Endothelial cell of umbilical vein (primary cell): ENCODE data around the gene PITX2. TPM values are rescaled to one million over a fixed set of nuclear protein-coding genes. Genes with fewer than 3 reads are reported as not detected.

ENCODE experiments used
- BruUV-seq: library from RNA; stranded (reverse); fragments of 400-500 nt; replicated peaks from 2 replicates; lab custom pipeline; 2021; lab: Mats Ljungman, UMichigan
- CTCF ChIA-PET: fragments of 300-600, 350-600 bp; sonication (Branson Sonifier 250); formaldehyde crosslinking; loops from one replicate; lab custom pipeline; 2021; ENCODE audit warnings: antibody characterized with exemption, inconsistent platforms; lab: Charles Lee
- POLR2A ChIA-PET: fragments of 300-600, 350-600 bp; sonication (Branson Sonifier 250); formaldehyde crosslinking; loops from one replicate; lab custom pipeline; 2021; ENCODE audit warnings: antibody characterized with exemption, inconsistent platforms; lab: Charles Lee
- DNase-seq: peaks from one replicate; pipeline ENCODE4 v3.0.0-alpha.2; 2011; ENCODE audit warnings: low read depth, low spot score
- FAIRE-seq: peaks from 2 replicates; lab custom pipeline; 2011; peaks lifted over from hg19 to GRCh38; lab: Jason Lieb, UNC
- H2AFZ ChIP-seq: 2 replicates; pipeline ENCODE4 v1.6.0; 2012; ENCODE audit warnings: low read depth, low read length, control low read depth, inconsistent platforms
- H3K27ac ChIP-seq: 2 replicates; pipeline ENCODE4 v1.5.1; 2011; ENCODE audit warnings: low read depth, mild to moderate bottlenecking, control low read depth, low read length, moderate library complexity; ENCODE audit not compliant: insufficient read depth
- H3K27me3 ChIP-seq, 2 experiments: 2 replicates each; pipeline versions ENCODE4 v1.6.0 to v1.6.1; 2011; ENCODE audit warnings: low read length in 2 of 2, mixed read lengths in 1 of 2; ENCODE audit not compliant: control insufficient read depth in 2 of 2, insufficient read depth in 2 of 2
- H3K36me3 ChIP-seq, 2 experiments: 2 replicates in 1 of 2; 3 replicates in 1 of 2; pipeline ENCODE4 v1.5.1; 2011; ENCODE audit warnings: low read length in 2 of 2, mild to moderate bottlenecking in 1 of 2, moderate library complexity in 1 of 2; ENCODE audit not compliant: control insufficient read depth in 2 of 2, insufficient read depth in 2 of 2; ENCODE audit errors: extremely low read depth in 1 of 2
- H3K4me1 ChIP-seq: 3 replicates; pipeline ENCODE4 v1.5.1; 2011; ENCODE audit warnings: mild to moderate bottlenecking, low read length; ENCODE audit not compliant: control insufficient read depth, insufficient read depth; ENCODE audit errors: extremely low read depth
- H3K4me2 ChIP-seq: 2 replicates; pipeline ENCODE4 v1.6.1; 2011; ENCODE audit warnings: low read length, control low read depth, mixed read lengths; ENCODE audit not compliant: insufficient read depth
- H3K4me3 ChIP-seq, 3 experiments: fragments of 200-600 bp in 1 of 3; sonication (generic), shearing (Covaris generic) in 1 of 3; replicated peaks in 1 of 3; 2 replicates each; pipeline ENCODE4 v1.5.1; 2011 to 2016; ENCODE audit warnings: control low read depth in 3 of 3, low read length in 3 of 3, mild to moderate bottlenecking in 2 of 3, inconsistent platforms in 1 of 3, low read depth in 1 of 3, moderate library complexity in 1 of 3; ENCODE audit not compliant: insufficient read depth in 1 of 3
- H3K79me2 ChIP-seq: 2 replicates; pipeline ENCODE4 v1.6.0; 2012; ENCODE audit warnings: low read length, inconsistent platforms; ENCODE audit not compliant: control insufficient read depth, insufficient read depth
- H3K9ac ChIP-seq: replicated peaks from 2 replicates; pipeline ENCODE3; 2011; ENCODE audit warnings: low read length, control low read depth; ENCODE audit not compliant: insufficient read depth; ENCODE audit errors: extremely low read depth
- H3K9me1 ChIP-seq: replicated peaks from 3 replicates; pipeline ENCODE4 v1.6.0; 2011; ENCODE audit warnings: mild to moderate bottlenecking, low read length; ENCODE audit not compliant: control insufficient read depth, insufficient read depth; ENCODE audit errors: extremely low read depth
- H3K9me3 ChIP-seq: replicated peaks from 2 replicates; pipeline ENCODE4 v1.5.1; 2012; ENCODE audit warnings: low read length, inconsistent platforms; ENCODE audit not compliant: control insufficient read depth, insufficient read depth
- H4K20me1 ChIP-seq: replicated peaks from 2 replicates; pipeline ENCODE3; 2011; ENCODE audit warnings: mild to moderate bottlenecking, low read length; ENCODE audit not compliant: control insufficient read depth, insufficient read depth; ENCODE audit errors: extremely low read depth
- GATA2 ChIP-seq: IDR thresholded peaks from 2 replicates; pipeline ENCODE4 v1.7.0; 2011; ENCODE audit warnings: low read depth, mild to moderate bottlenecking, moderate library complexity, mixed read lengths, low read length; ENCODE audit not compliant: insufficient read length, insufficient read depth
- MYC ChIP-seq: IDR thresholded peaks from one replicate; pipeline ENCODE4 v1.6.1; 2011; ENCODE audit warnings: mild to moderate bottlenecking, low read depth, low read length
- POLR2AphosphoS5 ChIP-seq: IDR thresholded peaks from 2 replicates; pipeline ENCODE4 v1.6.1; 2012; ENCODE audit warnings: low read depth, mild to moderate bottlenecking, control low read depth, low read length, moderate library complexity; ENCODE audit not compliant: insufficient read depth
- dilution Hi-C: fragments of 300-500 bp; cut with MboI; formaldehyde crosslinking; loops from one replicate; pipeline ENCODE4 v1.15.0; 2019; ENCODE audit warnings: low sequenced_read_pairs; ENCODE audit not compliant: extremely low pct_ligation_motif_present
- intact Hi-C: fragments of 100-400 bp; cut with micrococcal nuclease; formaldehyde crosslinking; loops from one replicate; pipeline ENCODE4 v1.10.0; 2022
- polyA plus RNA-seq, 4 experiments: library from polyadenylated mRNA; depleted of rRNA in 3 of 4; stranded (reverse) in 3 of 4; unstranded in 1 of 4; fragments of >200 nt; gene quantifications; 2 replicates each; pipeline versions ENCODE4 v1.2.1 to v1.2.3, GENCODE V29; 2011 to 2012; ENCODE audit warnings: missing spikeins in 1 of 4
- total RNA-seq: library from RNA; stranded (reverse); gene quantifications from 2 replicates; pipeline ENCODE4 v1.2.3, GENCODE V29; 2021
- TF ChIP-seq, protein P1 (sequence below): IDR thresholded peaks from 2 replicates; pipeline ENCODE4 v1.6.1; 2011; ENCODE audit not compliant: insufficient read depth, insufficient read length
- TF ChIP-seq, protein P2 (sequence below), 2 donors: IDR thresholded peaks; 1 replicate in 1 of 2; 2 replicates in 1 of 2; pipeline ENCODE4 v1.5.1; 2011; ENCODE audit warnings: low read length in 2 of 2, mild to moderate bottlenecking in 2 of 2, moderate library complexity in 2 of 2, control low read depth in 1 of 2, inconsistent platforms in 1 of 2, low read depth in 1 of 2; ENCODE audit not compliant: insufficient read depth in 1 of 2; ENCODE audit errors: extremely low read depth in 1 of 2

Gene PITX2
- total and polyA plus RNA-seq, 2 donors (not counting 3 experiments of a cell fraction or from before 2014, with no cell fraction given), result 0.04 to 0.31 TPM

DNA sequence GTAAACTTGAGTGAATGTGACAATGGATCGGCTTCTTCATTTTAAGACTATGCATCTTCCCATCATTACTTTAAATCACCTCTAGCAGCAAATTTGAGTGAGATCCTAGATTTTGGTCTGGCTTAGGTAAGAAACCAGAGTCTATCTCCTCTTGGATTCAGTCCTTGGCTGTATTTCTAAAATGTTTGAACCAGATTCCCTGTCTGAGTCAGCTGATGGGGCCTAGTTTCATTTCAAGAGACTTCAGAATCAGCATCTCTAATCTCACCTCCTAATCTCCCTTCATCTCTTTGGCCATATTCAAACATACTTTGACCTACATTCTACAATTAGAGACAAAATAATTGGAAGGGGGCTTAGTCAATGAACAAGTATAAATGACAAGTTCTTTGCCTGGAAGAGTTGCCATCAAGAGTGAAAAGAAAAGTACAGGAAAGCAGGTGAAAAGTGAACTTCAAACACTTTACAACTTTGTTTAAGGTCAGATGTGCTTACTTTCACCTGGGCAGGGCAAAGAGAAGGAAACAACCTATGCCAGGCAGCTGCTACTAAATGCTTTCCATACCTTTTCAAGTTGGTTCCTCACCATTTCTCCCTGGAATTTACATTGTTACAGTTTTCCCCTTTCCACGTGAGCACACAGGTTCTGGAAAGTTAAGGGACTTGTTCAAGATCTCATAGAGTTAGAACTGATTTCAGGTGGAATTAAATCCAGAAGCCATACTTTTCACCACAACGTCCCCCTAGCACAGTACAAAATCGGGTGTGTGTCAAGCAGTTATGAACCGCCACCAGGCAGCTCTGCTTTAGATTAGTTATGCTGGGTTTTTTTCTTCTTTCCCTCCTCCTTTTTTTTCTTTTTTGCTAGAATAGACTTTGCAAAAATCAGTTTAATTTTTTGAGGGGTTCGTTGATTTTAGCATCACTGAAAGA, 30.7 kb upstream of the PITX2 start:
- Histone ChIP-seq H3K9ac (no peak overlapping the region), H3K4me1 (no peaks in the 10 kb centered on the region), H3K27ac (no peak overlapping the region), H3K27me3 (peaks cover 2 to 8% of the 10 kb centered on the region in 2 experiments), H3K9me1 (no peaks in the 10 kb centered on the region), H3K4me3 (no peak overlapping the region), H3K36me3 (no peaks in the 10 kb centered on the region), H3K4me2 (no peak overlapping the region), H3K9me3 (no peaks in the 10 kb centered on the region), H3K79me2 (no peaks in the 10 kb centered on the region), H2AFZ (no peak overlapping the region), H4K20me1 (no peaks in the 10 kb centered on the region)
- TF ChIP-seq MYC, result no peak
- TF ChIP-seq, protein P1, sequence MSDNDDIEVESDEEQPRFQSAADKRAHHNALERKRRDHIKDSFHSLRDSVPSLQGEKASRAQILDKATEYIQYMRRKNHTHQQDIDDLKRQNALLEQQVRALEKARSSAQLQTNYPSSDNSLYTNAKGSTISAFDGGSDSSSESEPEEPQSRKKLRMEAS, result no peak
- TF ChIP-seq, protein P2, sequence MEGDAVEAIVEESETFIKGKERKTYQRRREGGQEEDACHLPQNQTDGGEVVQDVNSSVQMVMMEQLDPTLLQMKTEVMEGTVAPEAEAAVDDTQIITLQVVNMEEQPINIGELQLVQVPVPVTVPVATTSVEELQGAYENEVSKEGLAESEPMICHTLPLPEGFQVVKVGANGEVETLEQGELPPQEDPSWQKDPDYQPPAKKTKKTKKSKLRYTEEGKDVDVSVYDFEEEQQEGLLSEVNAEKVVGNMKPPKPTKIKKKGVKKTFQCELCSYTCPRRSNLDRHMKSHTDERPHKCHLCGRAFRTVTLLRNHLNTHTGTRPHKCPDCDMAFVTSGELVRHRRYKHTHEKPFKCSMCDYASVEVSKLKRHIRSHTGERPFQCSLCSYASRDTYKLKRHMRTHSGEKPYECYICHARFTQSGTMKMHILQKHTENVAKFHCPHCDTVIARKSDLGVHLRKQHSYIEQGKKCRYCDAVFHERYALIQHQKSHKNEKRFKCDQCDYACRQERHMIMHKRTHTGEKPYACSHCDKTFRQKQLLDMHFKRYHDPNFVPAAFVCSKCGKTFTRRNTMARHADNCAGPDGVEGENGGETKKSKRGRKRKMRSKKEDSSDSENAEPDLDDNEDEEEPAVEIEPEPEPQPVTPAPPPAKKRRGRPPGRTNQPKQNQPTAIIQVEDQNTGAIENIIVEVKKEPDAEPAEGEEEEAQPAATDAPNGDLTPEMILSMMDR (IDR thresholded peaks at IDR 0.05; ENCODE audit: extremely low read depth in 1 of 2, insufficient read depth in 1 of 2, low read depth in 1 of 2, low read length in 2 of 2), result no peak
- TF ChIP-seq POLR2AphosphoS5, result no peak
- no peak for TF ChIP-seq GATA2
- intact Hi-C loops, result no loop called here
- ChIA-PET POLR2A (no interaction called here), CTCF (no interaction called here)
- dilution Hi-C loops, result no loop called here
- DNase-seq (no peak), FAIRE-seq (peak; percentile 31)
- BruUV-seq, result no TSS peak
